CD4-positive, alpha-beta T cell treated with Interleukin-21 for 1 hour (primary cell): ENCODE results near the gene KASH5.
"Not testable (repeated sequence)": the region's sequence is repeated elsewhere in the genome, so short reads cannot be mapped to it uniquely, and the experiment has no call there.

Experiments used
- DNase-seq: peaks from one replicate; pipeline ENCODE4 v3.0.0-alpha.2; 2020

KASH5 gene

DNA sequence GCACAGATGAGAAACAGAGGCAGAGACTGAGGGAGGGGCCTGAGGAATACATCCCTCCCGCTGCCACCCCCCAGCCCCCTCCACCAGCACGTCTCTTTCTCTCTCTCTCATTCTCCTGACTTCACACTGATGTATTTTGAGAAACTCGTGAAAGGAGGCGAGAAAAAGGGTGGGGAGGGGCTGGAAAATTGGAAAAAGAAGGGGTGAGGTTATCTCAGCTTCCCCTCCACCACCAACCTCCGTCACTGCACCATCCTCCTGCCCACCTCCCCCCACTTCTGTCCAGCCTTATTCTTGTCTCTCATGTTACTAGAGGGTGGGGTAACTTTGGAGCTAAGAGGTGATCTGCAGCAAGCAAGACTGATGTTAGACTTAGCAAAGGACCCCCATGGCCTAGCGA, 51.8 kb downstream of the KASH5 start:
- no peak for DNase-seq

DNA sequence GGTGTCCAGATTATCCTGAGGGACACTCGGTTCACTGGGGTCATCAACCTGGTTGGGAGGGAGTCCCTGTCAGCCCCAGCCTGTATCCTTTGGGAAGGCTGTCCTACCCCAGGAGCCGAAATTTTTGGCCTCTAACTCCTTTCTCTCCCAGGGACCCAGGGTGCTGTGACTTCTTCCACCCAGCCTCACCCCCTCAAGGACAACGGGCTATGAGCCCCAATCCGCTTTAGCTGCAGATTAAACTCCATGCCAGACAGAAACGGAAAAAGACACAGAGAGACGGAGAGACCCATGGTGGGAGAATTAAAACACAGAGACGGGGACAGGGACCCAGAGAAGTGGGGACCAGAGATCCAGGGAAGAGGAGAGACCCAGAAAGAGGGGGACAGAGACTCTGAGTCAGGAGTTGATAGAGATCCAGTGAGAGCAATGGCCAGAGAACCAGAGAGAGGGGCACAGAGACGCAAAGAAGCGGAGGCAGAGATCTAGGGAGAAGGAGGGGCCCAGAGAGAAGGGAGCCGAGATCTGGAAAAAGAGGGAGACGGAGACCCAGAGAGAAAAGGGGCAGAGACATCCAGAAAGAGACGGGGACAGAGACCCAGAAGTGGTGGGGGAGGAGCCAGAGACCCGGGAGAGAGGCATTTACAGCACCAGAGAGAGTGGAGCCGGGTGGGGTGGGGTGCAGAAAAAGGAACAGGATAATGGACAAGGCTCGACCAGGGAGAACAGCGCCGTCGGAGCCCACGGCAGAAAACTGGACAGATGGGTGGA, 52.6 kb downstream of the KASH5 start:
- no peak for DNase-seq

GRCh38 chr19:49441210-49441959, 53.3 kb downstream of the KASH5 start, which contains the start of gene SLC17A7:
SLC17A7 (minus strand) TSS chr19:49441527; CDS start chr19:49441379, 148 bp downstream.
- DNase-seq = peak; percentile 53

GRCh38 chr19:49441960-49442350, 53.9 kb downstream of the KASH5 start:
- DNase-seq = no peak

GRCh38 chr19:49442354-49442753, 54.3 kb downstream of the KASH5 start:
- DNase-seq = no peak

DNA sequence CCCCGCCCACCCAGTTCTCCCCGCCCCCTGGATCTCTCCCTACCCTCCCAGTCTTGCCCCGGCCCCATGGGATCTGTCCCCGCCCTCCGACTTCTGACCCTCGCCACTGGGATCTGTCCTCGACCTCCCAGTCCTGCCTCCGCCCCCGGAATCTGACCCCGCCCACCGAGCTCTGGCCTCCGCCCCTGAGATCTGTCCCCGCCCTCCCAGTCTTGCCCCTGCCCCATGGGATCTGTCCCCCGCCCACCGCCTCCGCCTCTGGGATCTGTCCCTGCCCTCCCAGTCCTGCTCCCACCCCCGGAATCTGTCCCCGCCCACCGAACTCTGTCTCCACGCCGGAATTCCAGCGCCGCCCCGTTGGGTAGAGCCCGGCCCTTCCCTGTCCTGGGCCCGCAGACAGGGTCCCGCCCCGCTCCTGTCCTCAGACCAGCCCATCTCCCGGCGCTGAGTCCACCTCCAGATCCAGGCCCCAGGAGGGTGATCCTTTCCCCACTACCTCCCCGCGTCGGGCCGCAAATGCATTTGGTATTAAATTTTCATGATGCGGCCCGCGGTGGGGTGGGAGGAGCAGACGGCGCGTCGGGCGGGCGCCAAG, 54.8 kb downstream of the KASH5 start:
- peak; percentile 59 for DNase-seq

- peak; percentile 93 for DNase-seq
Measured at GRCh38 chr19:49443366-49444099, 55.5 kb downstream of the KASH5 start.

DNA sequence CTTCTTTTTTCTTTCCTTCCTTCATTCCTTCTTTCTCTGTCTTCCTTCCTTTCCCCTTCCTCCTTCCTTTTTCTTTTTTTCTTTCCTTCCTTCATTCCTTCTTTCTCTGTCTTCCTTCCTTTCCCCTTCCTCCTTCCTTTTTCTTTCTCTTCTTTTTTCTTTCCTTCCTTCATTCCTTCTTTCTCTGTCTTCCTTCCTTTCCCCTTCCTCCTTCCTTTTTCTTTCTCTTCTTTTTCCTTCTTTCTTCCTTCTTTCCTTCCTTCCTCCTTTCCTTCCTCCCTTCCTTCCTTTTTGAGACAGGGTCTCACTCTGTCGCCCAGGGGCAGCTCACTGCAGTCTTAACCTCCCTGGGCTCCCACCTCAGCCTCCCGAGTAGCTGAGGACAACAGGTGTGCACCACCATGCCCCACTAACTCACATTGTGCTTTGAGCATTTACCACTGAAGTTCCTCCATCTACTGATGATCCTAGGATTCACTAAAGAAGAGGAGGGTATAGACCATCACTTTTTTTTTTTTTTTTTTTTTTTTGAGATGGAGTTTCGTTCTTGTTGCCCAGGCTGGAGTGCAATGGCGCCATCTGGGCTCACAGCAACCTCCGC, 56.2 kb downstream of the KASH5 start:
- not testable (repeated sequence) for DNase-seq

- no peak for DNase-seq
Measured at GRCh38 chr19:49445997-49446396, 57.9 kb downstream of the KASH5 start.

DNA sequence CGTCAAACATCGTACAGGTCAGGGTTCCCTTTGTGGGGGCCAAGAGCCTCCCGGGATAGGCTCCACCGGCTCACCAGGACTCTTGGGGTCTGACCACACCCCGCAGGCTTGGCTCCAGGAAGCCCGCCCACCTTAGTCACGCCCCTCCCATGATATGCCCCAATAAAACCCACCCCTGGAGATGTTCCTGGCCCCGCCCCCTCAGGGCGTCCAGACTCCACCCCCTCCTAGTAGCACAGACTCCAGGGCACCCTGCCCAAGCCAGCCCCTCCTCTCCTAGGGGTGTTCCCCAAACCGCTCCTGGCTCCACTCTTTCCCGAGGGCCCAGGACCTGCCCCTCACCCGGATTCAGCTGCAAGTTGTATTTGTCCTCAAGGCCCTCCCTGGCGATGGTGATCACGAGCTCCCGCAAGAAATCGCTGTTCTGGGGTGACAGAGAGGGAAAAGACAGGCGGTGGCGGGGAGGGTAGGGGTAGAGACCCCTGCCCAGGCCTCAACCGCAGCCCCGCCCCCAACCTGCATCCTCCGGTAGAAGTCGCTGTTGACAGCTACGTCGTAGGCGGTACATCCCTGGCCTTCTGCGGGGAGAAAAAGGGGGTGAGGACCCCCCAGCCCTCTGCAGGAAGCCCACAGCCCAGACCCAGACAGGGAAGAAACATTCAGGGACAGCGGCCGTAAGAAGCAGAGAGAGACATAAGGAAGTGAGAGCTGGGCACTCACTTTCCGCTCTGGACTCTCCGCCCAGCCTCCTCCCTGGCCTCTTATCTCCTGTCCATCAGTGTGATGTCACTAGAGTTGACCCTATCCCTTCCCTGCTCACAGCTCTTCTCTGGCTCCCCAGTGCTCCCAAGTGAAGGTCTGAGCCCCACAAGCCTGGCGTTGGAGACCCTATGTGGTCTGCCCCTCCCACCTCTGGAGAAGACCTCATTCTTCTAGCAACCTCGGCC, 59.7 kb downstream of the KASH5 start:
- no peak for DNase-seq

DNA sequence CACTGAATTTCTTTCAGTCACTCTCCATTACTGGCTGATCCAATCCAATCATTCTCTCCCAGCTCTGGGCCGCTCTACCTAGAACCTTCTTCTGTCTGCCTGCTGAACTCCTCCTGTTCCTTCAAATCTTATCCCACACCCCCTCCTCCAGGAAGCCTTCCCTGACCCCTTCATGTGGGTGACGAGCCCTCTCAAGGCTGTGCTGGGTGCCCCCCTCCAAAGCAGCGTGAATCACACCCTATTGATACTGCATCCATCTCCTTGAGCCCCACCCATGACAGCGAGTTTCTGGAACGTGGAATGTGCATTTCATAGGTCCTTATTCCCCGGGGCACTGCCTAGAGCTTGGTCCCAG, 60.4 kb downstream of the KASH5 start:
- no peak for DNase-seq

DNA sequence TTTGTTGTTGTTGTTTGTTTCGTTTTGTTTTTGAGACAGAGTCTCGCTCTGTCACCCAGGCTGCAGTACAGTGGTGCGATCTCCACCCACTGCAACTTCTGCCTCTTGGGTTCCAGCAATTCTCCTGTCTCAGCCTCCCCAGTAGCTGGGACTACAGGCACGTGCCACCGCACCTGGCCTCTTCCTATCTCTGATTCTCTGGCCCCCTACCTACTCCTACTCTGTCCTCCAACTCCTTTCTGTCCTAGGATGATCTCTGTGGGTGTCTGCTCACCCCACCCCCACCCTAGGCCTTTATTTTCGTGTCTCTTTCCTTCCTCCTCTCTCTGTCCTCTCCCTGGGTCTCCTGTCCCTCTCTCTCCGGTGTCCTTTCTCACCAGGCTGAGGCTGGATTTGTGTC, 62.4 kb downstream of the KASH5 start:
- no peak for DNase-seq

- peak; percentile 98 for DNase-seq
Measured at GRCh38 chr19:49451430-49452181, 63.6 kb downstream of the KASH5 start, which contains the start of gene PIH1D1. PIH1D1 (minus strand) TSS chr19:49451814; CDS start chr19:49451574, 240 bp downstream.

- DNase-seq = peak; percentile 98
Measured at GRCh38 chr19:49453013-49453756, 65.1 kb downstream of the KASH5 start, which contains the start of gene ALDH16A1. ALDH16A1 (plus strand) TSS chr19:49453225; CDS start chr19:49453332, 107 bp downstream.

- DNase-seq = peak; percentile 55
Measured at GRCh38 chr19:49453757-49454240, 65.8 kb downstream of the KASH5 start.

GRCh38 chr19:49455773-49456172, 67.7 kb downstream of the KASH5 start:
- no peak for DNase-seq

DNA sequence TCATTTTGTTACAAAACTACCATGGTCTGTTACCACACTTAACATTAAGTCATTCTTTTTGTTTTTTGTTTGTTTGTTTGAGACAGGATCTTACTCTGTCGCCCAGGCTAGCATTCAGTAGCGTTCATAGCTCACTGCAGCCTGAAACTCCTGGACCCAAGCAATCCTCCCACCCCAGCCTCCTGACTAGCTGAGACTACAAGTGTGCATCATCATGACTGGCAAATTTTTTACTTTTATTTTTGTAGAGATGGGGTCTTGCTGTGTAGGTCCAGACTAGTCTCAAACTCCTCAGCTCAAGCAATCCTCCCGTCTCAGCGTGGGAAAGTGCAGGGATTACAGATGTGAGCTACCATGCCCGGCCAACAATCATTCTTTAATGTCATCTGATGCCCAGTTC, 68.3 kb downstream of the KASH5 start:
- no peak for DNase-seq

- DNase-seq = no peak
Measured at GRCh38 chr19:49458567-49458903, 70.5 kb downstream of the KASH5 start.

DNA sequence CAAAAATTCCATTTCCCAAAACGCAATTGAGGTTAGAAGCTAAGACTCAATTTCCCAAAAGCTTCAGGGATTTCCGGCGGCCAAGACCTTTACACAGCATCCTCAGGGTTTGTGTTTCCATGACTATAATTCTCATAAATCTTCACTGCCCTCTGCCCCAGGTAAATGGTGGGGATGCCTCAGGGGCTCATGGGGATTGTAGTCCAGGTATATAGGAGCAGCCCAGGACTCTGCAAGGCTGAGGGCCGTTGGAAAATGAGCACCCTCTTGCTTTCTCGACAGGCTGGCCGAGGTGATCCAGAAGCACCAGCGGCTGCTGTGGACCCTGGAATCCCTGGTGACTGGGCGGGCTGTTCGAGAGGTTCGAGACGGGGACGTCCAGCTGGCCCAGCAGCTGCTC, 71.3 kb downstream of the KASH5 start:
- DNase-seq = no peak

GRCh38 chr19:49461130-49461529, 73.1 kb downstream of the KASH5 start:
- DNase-seq = not testable (repeated sequence)
